AG09319 (cell line): Measurements from ENCODE around the gene MICALL2.

Experiments used
- DNase-seq: peaks from one replicate; pipeline ENCODE4 v3.0.0-alpha.2; 2010; ENCODE audit warnings: low read depth; ENCODE audit errors: extremely low read depth
- CTCF ChIP-seq: IDR thresholded peaks from 2 replicates; pipeline ENCODE4 v1.5.1; 2011; ENCODE audit warnings: low read depth, mild to moderate bottlenecking, inconsistent platforms, low read length, moderate library complexity

Gene MICALL2

GRCh38 chr7:1490837-1491236 is 31.6 kb upstream of the MICALL2 start:
- no peak for DNase-seq
- no peak for TF ChIP-seq CTCF

GRCh38 chr7:1489336-1489735 is 30.1 kb upstream of the MICALL2 start:
- no peak for DNase-seq
- no peak for TF ChIP-seq CTCF

- no peak for TF ChIP-seq CTCF
- no peak for DNase-seq
Measured at GRCh38 chr7:1488016-1488415, 28.7 kb upstream of the MICALL2 start.

GRCh38 chr7:1487466-1487865 is 28.2 kb upstream of the MICALL2 start:
- no peak for DNase-seq
- no peak for TF ChIP-seq CTCF

- no peak for DNase-seq
- no peak for TF ChIP-seq CTCF
Measured at GRCh38 chr7:1486571-1486970, 27.3 kb upstream of the MICALL2 start.

- TF ChIP-seq CTCF, result no peak
- DNase-seq, result no peak
Measured at GRCh38 chr7:1485156-1485555, 25.9 kb upstream of the MICALL2 start.

- no peak for DNase-seq
- TF ChIP-seq CTCF, result no peak
Measured at GRCh38 chr7:1484569-1484968, 25.3 kb upstream of the MICALL2 start.
